Retinal pigment epithelial cell (primary cell): ENCODE results near the gene DZIP1.

Source experiments
- DNase-seq: peaks from one replicate; pipeline ENCODE4 v3.0.0-alpha.2; 2010; ENCODE audit warnings: low read depth
- H3K4me3 ChIP-seq: 2 replicates; pipeline ENCODE4 v1.5.1; 2011; ENCODE audit warnings: mild to moderate bottlenecking, low read length, control low read depth, moderate library complexity
- CTCF ChIP-seq: conservative IDR thresholded peaks from 2 replicates; pipeline ENCODE4 v1.5.1; 2011; ENCODE audit warnings: low read depth, low read length, control low read depth, inconsistent platforms

DZIP1 gene

DNA sequence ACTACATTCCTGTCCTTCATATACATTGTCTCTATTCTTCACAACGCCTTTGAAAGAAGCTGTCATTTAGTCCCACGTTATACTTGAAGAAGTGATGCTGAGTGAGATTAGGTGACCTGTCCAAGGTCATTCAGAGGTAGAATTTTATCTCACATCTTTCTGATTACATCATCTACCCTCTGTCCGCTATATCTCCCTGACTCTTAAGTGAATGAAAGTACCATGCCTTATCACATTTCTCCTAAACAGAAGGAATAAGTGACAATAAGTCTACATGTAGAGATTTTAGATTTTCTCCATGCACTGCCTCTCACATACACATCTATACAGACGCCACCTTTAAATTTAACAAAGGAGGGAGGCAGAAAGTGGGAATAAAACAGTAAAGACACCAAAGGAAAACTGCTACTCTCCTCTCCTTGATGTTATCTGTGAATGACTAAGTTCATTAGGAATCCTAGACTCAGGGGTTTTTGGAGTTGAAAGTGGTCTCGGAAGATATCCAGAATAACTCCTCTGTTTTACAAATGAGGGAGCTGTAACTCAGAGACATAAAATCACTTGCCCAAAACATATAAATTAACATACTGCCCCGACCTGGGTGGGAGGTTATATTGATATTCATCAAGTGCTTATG is 96.9 kb downstream of the DZIP1 start:
- no peak for TF ChIP-seq CTCF
- no peak overlapping the region for H3K4me3 ChIP-seq
- no peak for DNase-seq

DNA sequence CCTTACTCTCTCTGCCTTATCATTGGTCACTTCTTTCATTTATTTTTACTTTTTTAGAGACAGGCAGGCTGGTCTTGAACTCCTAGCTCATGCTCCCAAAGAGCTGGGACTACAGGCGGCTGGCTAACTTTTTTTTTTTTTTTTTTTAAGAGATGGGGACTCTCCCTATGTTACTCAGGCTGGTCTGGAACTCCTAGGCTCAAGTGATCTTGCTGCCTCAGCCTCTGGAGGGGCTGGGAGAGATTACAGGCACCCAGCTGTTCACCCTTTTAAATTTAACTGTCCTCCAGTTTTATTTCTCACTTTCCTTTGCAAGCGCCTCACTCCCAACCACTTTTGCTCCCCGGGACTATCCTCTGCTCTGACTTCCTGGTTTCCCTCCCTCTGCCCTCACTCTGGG is 97.6 kb downstream of the DZIP1 start:
- no peak for TF ChIP-seq CTCF
- no peak overlapping the region for H3K4me3 ChIP-seq
- no peak for DNase-seq

DNA sequence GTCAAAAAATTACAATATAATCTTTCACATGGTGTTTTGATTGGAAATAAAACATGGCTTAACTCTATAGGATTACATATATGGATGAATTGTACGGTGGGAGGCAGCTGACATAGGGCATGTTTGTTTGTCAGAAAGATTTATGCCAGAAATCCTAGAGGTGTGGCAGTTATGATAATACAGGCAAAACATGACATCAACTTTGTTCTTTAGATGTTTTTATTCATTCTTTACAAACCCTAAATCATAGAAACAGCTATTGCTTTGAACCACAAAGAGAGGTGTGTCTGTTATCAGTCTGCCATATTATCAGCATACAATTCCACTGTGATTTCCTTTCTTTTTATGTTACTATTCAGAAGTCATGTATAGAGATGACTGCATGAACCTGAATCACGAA is 100.2 kb downstream of the DZIP1 start:
- DNase-seq, result no peak
- TF ChIP-seq CTCF, result no peak
- H3K4me3 ChIP-seq, result no peak overlapping the region

DNA sequence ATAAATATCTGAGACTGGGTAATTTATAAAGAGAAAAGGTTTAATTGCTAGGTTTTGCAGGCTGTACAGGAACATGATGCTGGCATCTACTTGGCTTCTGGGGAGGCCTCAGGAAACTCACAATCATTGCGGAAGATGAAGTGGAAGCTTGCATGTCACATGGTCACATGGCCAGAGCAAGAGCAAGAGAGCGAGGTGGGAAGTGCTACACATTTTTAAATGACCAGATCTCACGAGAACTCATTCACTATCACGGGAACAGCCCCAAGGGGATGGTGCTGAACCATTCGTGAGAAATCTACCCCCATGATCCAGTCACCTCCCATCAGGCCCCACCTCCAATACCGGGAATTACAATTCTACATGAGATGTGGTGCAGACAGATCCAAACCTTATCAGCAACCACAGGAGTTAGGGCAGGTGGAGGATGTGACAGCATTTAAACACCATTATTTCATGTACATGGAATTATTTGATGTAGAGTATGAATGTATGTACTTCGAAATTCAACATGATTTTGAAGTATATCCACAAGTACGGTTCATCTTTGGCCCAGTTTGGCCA is 102.5 kb downstream of the DZIP1 start:
- DNase-seq, result no peak
- H3K4me3 ChIP-seq, result no peak overlapping the region
- no peak for TF ChIP-seq CTCF

GRCh38 chr13:95541308-95541707 is 103.2 kb downstream of the DZIP1 start:
- no peak for DNase-seq
- no peak overlapping the region for H3K4me3 ChIP-seq
- TF ChIP-seq CTCF, result no peak

GRCh38 chr13:95540888-95541287 is 103.6 kb downstream of the DZIP1 start:
- H3K4me3 ChIP-seq, result no peak overlapping the region
- no peak for DNase-seq
- TF ChIP-seq CTCF, result no peak

DNA sequence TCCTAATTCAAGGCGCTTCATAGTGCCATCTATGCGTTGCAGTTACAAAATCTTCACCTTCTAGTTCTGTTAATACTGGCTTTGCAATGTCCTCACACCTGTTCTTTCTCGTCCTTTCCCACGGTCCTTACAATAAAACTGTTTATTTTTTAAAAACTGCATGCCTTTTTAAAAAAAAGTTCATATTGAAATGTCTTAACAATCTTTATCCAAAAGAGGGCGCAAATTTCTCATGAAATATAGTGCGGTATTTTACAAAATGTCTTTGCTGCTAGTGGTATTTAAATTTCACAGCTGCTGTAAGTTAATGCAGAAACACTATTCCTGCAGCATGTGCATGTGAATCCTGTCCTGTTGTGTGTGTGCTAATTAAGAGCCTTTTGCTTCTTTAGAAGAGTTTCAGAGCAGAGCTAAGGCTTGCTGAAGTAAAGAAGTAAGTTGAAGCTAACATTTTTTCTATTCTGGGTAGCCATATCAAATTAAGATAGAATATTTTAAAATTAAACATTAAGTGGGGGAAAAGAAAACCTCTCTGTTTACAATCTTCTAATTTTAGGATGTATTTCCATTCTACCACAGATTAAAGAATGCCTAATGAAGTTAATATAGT is 107.8 kb downstream of the DZIP1 start:
- no peak for DNase-seq
- no peak overlapping the region for H3K4me3 ChIP-seq
- peak; percentile 46 for TF ChIP-seq CTCF
